ENCODE measurements around the gene CCR6.

Gene CCR6

DNA sequence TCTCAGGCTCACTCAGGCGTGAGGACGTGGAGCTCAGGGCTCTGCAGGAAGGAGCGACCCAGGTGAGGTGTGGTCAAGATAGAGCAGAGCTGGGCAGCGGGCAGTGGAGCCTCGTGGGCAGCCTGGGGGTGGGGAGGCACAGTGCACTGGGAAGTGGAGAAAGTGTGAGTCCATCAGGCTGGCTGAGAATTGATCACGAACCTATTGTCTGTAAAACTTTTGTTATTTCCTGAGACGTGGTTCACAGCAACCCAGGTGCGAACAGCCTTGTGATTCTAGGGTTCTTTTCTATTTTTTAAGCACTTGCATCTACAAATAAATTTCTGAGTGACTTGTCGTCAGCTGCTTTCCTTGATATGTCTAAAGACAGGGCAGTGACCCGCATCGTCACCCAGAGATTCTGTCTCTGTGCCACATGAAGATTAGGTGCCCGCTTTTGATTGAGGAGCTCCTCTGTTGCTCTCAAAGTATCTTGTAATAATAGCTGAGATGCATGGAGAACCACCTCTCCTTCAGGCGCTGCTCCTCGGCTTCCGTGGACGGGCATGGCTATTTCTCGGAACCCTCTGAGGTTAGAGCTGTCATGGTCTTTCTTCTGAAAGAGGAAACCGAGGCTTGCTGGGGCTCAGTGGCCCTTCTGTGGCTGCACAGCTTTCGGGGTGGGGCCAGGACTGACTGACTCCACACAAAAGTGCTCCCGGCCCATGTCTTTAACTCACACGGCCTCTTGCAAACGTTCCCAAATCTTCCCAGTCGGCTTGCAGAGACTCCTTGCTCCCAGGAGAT lies 662 bp upstream of the CCR6 start:
- no peak for DNase-seq

DNA sequence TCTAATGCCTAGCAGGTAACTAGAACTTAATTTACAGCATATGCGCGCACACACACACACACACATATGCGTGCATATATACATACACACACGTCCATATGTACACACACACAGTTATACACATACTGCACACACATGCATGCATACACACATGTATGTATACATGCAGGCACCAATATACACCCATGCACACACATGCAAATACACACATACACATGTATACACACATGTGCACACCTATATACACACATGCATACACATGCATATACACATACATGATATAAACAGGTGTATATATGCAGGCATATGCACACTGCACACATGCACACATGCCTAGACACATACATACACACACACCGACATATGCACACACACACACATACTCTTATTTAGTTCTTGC lies 1.9 kb downstream of the CCR6 start:
- no peak for DNase-seq

DNA sequence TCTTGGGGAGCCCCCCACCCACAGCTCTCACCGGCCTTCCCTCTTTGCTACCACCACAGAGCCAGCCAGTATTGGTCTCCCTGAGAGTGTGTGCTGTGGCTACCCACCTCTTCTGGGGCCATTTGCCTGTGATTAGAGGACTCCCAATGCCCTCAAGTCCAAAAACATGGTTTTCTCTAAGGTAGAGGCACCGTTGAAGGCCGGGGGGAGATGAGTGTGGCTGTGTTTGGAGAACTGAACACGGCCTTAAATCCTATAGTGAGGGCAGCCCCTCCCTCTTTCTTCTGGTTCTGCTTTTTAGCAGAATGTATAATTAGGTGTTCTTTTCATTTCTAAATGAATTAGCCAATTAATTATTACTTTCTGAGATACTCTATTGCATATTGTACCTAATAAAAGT lies 2.5 kb downstream of the CCR6 start:
- DNase-seq, result no peak

DNA sequence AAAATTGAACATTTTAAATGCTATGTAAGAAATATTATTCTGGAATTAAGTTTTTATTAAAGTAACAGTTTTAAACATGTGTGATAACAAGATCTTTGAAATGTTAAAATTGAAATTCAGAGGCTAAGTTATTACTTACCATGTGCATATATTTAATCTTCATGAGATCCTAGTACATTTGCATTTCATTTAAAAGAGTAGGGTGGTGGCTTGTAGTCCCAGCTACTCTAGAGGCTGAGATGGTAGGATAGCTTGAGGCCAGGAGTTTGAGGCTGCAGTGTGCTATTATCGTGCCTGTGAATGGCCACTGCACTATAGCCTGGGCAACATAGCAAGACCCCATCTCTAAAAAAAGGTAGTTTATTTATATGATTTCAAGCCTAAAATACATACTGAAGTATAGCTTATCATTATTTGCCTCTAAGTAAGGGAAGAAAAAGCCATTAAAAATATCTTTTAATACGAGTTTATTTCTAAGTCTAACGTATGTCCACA lies 3.0 kb downstream of the CCR6 start:
- DNase-seq, result no peak

DNA sequence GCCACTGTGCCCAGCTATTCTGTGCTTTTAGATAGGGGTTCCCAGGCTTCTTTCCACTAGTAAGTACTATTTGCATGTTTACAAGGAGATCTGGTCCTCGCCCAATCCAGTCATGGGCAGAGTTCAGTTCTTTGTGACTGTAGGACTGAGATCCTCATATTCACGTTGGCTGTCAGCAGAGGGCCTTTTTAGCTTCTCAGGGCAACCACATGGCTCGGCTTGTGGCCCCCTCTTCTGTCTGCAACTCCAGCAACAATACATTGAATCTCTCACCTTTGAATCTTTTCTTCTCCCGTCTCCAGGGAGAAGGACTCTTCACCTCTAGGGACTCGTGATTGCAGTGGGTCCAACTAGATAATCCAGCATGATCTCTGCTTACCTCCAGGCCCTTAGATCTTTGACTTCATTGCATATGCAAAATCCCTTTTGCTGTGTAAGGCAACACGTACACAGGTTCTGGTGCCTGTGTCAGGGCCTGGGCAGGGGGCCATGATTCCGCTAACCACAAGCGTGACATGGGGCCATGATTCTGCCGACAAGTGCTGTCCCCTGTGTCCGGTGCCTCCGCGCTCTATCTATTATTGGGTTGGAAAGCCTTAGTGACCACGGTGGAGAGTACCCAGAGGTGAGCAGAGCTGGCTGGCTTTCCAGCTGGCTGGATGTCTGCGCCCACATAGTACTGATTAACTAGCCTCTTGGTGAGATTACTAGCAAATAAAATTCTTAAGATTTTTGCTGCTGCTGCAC lies 5.1 kb downstream of the CCR6 start:
- no peak for DNase-seq

DNA sequence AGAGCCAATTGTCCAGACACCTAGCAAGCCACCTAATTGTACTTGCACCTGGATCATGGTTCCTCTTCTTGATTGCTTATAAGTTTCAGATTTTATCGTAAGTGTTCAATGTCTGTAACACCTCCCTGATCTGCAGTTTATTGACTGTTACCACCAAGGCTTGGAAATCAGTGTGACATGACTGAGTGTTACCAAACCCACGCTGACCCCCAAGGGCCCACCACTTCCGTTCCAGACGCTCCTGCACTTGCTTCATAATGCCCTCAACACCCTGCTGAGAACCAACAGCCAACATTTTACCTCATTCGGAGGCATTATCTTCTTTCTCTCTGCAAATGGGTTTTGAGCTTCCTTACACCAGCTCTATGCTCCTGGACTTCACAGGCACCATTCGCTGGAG lies 6.3 kb downstream of the CCR6 start:
- no peak for DNase-seq

DNA sequence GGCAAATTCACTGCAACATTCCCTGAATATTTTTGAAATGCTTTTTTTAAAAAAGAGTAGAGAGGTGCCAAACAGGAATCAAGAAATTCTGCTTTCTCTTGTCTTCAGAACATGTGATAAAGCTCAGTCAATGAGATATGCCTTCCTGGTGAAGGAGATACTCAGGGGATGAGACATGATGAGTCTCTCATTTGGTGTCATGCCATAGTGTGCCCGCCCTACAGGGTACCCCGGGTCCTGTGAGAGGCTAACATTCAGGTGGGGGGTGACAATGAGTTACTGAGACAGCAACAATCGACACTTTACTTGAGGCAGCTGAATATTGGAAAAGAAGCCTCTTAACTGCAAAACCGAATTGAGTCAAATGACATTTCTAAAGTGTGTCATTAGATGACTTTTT lies 6.7 kb downstream of the CCR6 start:
- DNase-seq, result no peak

DNA sequence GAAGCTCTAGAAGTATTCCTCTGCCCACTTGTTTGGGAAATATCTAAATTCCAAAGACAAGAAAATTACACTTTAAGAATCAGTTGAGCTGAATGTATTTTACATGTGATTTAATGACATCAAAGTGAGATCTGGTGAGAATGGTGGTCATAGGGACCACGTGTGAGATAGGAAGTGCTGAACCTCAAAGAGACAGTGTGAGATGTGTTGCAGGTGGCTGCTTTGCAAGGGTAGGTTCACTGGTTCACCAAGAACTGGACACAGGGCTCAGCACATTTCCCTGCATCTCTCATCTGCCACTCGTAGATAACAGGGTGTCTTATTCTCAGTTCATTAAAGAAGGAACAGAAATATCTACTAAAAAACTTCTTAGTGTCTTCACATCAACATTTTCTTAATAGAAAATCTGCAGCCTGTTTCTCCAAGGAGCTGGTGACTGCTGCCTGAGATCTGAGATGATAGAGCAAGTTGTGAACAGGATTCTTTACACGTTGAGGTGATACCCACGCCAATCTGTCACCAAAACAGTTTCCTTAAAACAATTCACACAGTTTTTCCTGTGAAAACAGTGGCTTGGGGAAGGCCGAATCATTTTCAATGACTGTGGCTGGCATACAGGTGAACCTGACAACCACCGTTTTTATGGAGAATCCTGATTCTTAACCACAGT lies 7.2 kb downstream of the CCR6 start:
- no peak for DNase-seq

DNA sequence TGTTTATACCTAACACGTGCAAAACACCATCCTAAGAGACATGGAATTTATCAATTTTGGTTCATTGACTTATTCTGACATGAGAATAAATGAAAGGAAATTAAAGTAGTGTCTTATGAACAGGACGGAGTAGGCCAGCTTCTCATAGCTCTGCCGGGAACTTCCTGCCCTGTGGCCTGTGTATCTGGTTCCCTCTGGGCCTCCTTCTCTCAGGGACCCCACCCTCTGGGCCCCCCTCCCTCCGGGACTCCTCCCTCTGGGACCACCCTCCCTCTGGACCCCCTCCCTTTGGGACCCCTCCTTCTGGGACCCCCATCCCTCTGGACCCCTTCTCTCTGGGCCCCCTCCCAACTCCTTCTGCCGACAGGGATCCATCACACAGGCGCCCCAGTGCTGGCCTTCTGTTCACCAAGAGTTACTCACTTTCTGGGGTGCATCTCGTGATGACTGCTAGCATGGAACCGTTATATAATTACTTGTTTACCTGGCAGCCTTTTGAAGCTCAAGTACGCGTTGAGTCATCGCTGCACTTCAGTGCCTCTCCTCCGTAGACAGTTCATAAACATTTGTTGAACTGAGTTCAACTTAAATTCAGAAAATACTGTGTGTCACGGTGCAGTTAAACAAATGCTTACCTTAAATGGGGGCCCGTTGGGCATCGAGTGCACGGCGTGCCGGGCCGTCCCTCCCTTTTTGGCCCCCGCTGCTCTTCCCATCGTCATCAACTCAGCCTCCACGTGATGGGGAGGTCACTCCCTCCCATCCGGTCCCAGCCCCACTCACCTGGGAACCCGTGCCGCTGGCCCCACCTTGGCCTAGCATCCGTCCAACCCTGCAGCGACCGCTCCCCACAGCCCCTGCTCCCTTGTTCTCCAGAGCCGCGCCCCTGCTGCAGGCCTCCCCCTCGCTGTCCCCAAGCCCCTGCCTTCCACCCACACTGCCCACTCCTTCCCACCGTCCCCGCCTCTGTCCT lies 8.1 kb downstream of the CCR6 start:
- no peak for DNase-seq

DNA sequence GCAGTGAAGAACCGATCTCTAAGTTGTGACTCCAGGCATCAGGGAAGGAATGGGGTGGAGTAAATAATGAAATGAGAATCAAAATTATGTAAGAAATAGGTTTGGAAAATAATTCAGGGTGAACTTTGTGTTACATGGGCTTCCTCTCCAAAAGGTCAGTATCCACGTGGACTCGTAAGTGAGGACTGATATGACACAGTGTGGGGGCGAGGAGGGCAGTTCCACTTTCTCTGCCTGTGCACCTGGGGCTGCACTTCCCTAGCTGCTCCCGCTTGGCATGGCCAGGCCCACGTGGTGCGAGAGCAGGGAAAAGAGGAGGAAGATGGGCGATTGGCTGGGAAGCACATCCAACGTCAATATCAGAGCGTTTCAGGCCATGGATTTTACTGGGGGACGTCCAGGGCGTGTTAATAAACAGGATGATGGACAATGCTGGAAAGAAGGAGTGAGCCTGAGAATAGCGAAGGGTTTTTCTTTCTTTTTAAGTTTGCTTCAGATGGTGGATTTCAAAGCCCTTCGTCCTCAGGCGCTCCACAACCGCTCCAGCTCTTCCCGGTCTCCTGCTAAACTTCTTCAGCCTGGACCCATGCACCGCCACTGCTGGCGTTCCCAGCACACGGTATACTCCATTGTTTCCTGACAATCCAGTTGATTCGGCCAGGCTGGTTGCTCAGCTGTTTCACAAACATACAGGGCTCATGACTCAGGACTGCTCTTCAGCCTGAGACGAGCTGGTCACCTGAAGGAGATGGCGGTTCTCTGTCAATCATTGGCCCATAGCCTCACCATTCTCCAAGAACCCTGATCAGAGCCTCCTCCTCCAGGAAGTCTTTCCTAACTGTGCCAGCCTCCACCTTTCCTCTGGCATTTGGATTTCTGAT lies 11.8 kb downstream of the CCR6 start:
- DNase-seq, result no peak

DNA sequence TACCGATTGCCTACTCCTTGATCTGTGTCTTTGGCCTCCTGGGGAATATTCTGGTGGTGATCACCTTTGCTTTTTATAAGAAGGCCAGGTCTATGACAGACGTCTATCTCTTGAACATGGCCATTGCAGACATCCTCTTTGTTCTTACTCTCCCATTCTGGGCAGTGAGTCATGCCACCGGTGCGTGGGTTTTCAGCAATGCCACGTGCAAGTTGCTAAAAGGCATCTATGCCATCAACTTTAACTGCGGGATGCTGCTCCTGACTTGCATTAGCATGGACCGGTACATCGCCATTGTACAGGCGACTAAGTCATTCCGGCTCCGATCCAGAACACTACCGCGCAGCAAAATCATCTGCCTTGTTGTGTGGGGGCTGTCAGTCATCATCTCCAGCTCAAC lies 13.5 kb downstream of the CCR6 start:
- DNase-seq, result peak; percentile 51

DNA sequence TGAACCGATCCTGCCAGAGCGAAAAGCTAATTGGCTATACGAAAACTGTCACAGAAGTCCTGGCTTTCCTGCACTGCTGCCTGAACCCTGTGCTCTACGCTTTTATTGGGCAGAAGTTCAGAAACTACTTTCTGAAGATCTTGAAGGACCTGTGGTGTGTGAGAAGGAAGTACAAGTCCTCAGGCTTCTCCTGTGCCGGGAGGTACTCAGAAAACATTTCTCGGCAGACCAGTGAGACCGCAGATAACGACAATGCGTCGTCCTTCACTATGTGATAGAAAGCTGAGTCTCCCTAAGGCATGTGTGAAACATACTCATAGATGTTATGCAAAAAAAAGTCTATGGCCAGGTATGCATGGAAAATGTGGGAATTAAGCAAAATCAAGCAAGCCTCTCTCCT lies 14.2 kb downstream of the CCR6 start:
- DNase-seq, result no peak

DNA sequence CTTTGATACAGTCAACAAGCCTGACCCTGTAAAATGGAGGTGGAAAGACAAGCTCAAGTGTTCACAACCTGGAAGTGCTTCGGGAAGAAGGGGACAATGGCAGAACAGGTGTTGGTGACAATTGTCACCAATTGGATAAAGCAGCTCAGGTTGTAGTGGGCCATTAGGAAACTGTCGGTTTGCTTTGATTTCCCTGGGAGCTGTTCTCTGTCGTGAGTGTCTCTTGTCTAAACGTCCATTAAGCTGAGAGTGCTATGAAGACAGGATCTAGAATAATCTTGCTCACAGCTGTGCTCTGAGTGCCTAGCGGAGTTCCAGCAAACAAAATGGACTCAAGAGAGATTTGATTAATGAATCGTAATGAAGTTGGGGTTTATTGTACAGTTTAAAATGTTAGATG lies 15.0 kb downstream of the CCR6 start:
- DNase-seq, result peak; percentile 32

DNA sequence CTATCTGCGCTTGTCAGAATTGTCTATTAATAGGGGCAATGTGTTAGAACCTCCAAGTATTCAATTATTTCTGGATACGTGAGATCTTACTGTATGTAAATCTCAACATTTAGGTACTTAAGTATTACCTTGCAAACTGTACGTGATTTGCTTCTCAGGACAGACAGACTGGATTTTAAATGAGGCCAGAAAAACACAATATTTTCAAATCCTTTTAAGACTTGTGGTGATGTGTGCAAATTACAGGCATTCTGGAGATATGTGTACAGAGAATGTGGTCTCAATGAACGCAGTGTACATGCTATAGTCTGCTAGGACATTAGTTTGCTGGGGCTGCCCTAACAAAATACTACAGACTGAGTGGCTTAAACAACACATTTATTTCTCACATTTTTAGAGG lies 16.9 kb downstream of the CCR6 start:
- no peak for DNase-seq

DNA sequence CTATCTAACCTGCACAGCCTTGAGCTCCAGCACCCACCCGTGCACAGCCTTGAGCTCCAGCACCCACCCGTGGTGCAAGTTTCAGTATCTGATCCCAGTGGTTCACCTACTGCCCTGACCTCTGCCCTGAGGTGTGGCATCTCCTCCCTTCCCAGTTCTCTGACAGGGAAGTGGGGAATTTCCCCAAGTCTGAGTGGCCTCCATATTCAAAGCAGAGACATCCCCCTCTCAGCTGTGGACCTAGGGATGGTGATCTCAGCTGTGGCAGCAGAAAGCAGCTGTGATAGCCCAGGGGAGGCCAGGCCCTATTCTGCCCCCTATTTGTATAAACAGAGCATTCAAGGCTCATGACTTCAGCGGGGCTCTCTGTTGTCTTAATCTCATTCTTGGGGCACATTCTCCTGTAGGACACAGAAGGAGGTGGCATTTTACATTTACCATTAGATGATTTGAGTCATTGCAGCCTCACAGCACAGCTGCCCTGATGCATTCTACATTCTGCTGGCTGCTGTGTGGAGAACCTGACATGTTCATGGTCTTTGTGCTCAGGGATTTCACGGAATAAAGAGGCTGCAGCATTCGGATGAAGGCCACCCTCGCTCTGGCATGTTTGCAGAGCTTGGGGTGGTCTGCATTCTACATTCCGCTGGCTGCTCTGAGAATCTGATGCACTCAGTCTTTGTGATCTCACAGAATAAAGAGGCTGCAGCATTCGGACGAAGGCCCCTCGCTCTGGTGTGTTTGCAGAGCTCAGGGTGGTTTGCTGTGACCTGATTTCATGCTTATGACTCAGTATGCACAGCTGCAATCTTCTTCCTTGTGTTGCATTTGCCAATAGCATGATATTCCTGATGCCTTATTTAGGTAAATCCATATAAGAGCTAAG lies 17.9 kb downstream of the CCR6 start:
- DNase-seq, result peak; percentile 40

DNA sequence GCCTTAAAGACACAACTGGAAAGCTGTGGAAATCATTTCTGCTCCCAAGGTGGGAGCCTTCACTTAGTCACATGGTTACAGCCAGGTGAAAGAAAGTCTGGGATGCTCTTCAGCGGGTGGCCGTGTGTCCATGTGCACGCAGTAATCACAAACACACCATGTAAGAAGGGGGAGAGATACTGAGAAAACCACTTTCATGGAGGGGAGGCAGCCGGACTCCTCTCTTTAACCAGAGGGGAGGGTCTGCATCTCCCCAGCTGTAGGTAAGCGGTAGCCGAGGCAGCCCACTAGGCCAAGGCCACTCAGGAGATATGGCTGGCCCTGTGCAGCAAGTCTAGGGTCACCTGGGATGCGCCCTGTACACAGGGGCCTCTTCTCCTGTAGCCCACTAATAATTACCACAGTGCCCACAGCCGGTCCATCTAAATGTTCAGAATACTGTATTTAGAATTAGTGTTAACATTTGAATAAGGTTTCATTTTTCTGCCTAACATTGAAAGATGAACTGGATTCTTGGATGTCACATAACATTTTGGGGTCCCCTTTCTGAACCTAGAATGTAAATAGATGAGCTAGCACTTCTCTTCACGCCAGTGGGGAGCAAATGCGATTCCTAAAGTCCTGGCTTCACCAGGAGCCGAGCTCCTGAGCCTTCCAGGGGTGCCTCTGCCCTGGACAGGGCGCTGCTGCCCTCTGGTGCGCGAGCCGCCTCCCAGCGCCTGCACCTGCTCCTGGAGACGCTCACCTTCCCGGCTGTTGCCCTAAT lies 19.0 kb downstream of the CCR6 start:
- peak; percentile 77 for DNase-seq

DNA sequence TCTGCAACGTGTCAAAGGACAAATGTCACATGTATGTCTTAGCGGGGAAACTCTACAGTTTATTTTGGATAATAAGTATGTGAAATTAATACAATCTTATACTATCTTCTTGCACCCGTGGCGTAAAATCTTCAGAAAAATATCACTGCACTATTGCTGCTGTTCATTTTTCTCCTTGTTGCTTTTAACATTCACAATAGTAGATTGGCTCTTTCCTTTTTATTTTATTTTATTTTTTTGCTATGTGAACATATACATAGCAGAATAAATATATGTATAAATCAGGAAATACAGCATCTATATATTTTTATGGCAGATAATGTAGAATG lies 19.5 kb downstream of the CCR6 start:
- DNase-seq, result no peak

DNA sequence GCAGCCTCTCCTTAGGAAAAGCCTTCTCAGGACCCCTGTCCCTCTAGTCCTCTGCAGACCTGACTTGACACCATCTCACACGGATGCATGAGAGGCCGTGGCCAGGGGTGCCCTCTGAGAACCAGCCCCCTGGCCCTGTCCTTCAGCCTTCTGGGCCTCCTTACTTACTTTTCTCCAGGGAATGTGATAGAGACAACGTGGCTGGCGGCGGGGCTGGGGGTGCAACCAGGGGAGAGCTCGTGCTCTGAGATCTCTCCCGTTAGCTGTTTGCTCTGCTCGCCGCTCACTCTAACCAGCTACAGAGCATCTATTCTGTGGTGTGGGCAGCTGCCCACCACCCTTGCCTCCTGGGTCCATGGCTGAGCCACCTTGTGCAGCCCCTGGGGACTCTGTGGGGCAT lies 20.1 kb downstream of the CCR6 start:
- DNase-seq, result no peak

DNA sequence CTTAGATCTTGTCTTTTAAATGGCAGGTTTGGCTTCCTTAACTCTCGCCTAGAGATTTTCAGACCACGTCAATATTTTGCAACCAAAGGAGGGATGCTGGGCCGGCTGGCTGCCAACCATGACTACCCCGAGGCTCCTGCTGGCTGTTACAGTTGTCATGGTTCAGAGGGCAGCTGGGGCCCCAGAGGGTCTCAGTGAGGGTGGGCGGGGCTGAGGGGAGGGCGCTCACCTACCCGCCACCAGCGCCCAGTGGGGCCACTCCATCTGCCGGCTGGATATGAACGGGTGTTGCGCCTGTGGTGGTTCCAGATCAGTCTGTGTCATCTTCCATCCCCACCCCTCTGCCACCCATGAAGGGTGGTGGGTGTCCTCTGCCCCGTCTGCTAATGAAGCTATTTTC lies 22.6 kb downstream of the CCR6 start:
- DNase-seq, result no peak

DNA sequence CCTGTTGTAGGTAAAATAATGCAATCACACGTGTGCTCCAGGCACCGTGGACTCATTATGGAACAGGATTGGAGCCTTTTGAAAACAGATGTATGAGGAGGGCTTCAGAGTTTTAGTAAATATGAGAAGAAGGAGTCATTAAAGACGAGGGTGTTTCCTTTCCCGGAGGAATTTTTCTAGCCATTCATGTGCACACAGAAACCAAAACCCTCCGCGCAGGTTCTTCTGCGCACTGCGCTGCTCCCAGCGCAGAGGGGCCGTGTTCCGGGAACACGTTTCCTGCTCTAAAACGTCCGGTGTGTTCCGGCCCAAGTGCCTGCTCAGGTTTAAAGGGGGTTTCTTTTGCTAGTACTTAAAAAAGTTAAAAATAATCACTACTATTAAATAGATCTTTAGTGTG lies 23.2 kb downstream of the CCR6 start:
- no peak for DNase-seq

Measured in activated CD8-positive, alpha-beta memory T cell treated with anti-CD3 and anti-CD28 coated beads for 24 hours (primary cell).